Muscle of back (tissue), 11 donors: Measurements from ENCODE around the gene HOXA3. TPM values are rescaled to one million over a fixed set of nuclear protein-coding genes. Genes with fewer than 3 reads are reported as not detected.

Experiments
- DNase-seq, 3 donors: peaks; one replicate each; pipeline versions ENCODE4 v3.0.0 to v3.0.0-alpha.2; 2013
- polyA plus RNA-seq, 10 donors: library from polyadenylated mRNA; unstranded; fragments of 120-200 nt; gene quantifications; one replicate each; pipeline ENCODE4 v1.2.1, GENCODE V29; 2013; ENCODE audit not compliant: insufficient read length in 10 of 10

Gene HOXA3
- polyA plus RNA-seq, 10 donors = 7.1 to 20.2 (median 13.8) TPM

GRCh38 chr7:27064159-27064558 is 88.2 kb downstream of the HOXA3 start:
- peak; percentile 60 to 86 (median 70) for DNase-seq

- no peak for DNase-seq
Measured at GRCh38 chr7:27062946-27063345, 89.4 kb downstream of the HOXA3 start.

Other genes starting within 250 kb of the HOXA3 start
- 1 to 10 TPM in 5 of 10 donors, under 1 TPM in 5; 0.71 to 1.3 (median 0.98) TPM for gene HOXA1, start 56.6 kb downstream of the HOXA3 start, polyA plus RNA-seq
- 1 to 10 TPM; 1.6 to 7.4 (median 4.4) TPM for gene HOXA2, start 49.9 kb downstream of the HOXA3 start, polyA plus RNA-seq
- 10 to 100 TPM; 12.7 to 34.5 (median 26.5) TPM for gene HOXA4, start 21.8 kb downstream of the HOXA3 start, polyA plus RNA-seq
- gene HOXA5, start 8.9 kb downstream of the HOXA3 start, polyA plus RNA-seq = 10 to 100 TPM in 2 of 10 donors, 1 to 10 TPM in 8; 6.4 to 12.0 (median 7.9) TPM
- gene HOXA6, start 4.8 kb downstream of the HOXA3 start, polyA plus RNA-seq = 1 to 10 TPM in 5 of 10 donors, under 1 TPM in 5; 0.27 to 7.4 (median 2.3) TPM
- 10 to 100 TPM in 2 of 10 donors, 1 to 10 TPM in 7, under 1 TPM in 1; 0.84 to 12.3 (median 5.6) TPM for gene HOXA7, start 4.1 kb upstream of the HOXA3 start, polyA plus RNA-seq
- gene HOXA9, start 13.0 kb upstream of the HOXA3 start, polyA plus RNA-seq = 10 to 100 TPM in 5 of 10 donors, under 1 TPM in 5; 0.15 to 25.4 (median 6.0) TPM
- gene HOXA10, start 21.7 kb upstream of the HOXA3 start, polyA plus RNA-seq = 10 to 100 TPM in 4 of 10 donors, 1 to 10 TPM in 1, under 1 TPM in 4, not detected in 1; 0.20 to 38.2 (median 9.7) TPM
- 1 to 10 TPM in 2 of 10 donors, under 1 TPM in 2, not detected in 6; 0.12 to 6.9 (median 2.4) TPM for gene HOXA11, start 32.6 kb upstream of the HOXA3 start, polyA plus RNA-seq
- gene HOXA13, start 47.5 kb upstream of the HOXA3 start, polyA plus RNA-seq = under 1 TPM in 2 of 10 donors, not detected in 8; 0.20 to 0.41 TPM
- gene EVX1, start 90.2 kb upstream of the HOXA3 start, polyA plus RNA-seq = not detected